Stomach smooth muscle (tissue), 2 donors: ENCODE results near the gene VPREB3.

Source experiments
- H3K27ac ChIP-seq: one replicate; pipeline ENCODE4 v1.7.0; 2013; ENCODE audit warnings: mild to moderate bottlenecking, low read length, inconsistent platforms
- H3K27me3 ChIP-seq, 2 donors: one replicate each; pipeline ENCODE4 v1.7.0; 2013; ENCODE audit warnings: low read length in 2 of 2; ENCODE audit not compliant: insufficient read depth in 2 of 2, control insufficient read depth in 1 of 2
- H3K36me3 ChIP-seq, 2 donors: one replicate each; pipeline ENCODE4 v1.7.0; 2013; ENCODE audit warnings: low read length in 2 of 2; ENCODE audit not compliant: control insufficient read depth in 2 of 2, insufficient read depth in 2 of 2
- H3K4me1 ChIP-seq: one replicate; pipeline ENCODE4 v1.7.0; 2013; ENCODE audit warnings: low read length; ENCODE audit not compliant: control insufficient read depth, insufficient read depth
- H3K4me3 ChIP-seq, 2 donors: one replicate each; pipeline ENCODE4 v1.7.0; 2013; ENCODE audit warnings: low read length in 2 of 2
- H3K9ac ChIP-seq, 2 donors: one replicate each; pipeline ENCODE4 v1.7.0; 2013; ENCODE audit warnings: low read length in 2 of 2, mild to moderate bottlenecking in 1 of 2
- H3K9me3 ChIP-seq, 2 donors: one replicate each; pipeline ENCODE4 v1.7.0; 2013; ENCODE audit warnings: low read length in 2 of 2; ENCODE audit not compliant: control insufficient read depth in 2 of 2
- donor health status: healthy.
- donor health status: Pancreatic carcinoma.

Gene VPREB3

DNA sequence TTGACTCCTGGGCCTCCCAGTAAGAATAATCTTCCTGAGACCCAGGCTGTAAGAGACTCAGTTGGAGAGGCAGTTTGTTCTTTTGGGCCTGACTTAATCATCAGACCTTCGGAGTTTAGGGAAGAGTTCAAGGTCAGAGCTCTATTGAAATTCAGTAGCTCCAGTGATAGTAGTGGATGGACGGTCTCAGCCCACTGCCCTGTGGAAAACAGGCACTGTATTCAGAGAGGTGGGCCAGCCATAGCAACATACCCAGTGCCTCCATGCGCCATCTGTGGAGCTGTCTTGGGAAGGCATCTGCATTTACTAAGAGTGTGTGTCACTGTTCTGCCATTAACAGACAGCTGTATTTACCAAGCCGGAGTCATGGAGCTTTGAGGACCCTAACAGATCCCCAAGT, 35.4 kb upstream of the VPREB3 start:
- Histone ChIP-seq H3K36me3 (peaks cover 20 to 22% of the 10 kb centered on the region in 2 donors), H3K27ac (no peak overlapping the region), H3K4me3 (no peak overlapping the region), H3K4me1 (peaks cover 34% of the 10 kb centered on the region), H3K9ac (peak overlapping the region in 1 of 2 donors; percentile 42), H3K27me3 (no peaks in the 10 kb centered on the region), H3K9me3 (no peaks in the 10 kb centered on the region)

DNA sequence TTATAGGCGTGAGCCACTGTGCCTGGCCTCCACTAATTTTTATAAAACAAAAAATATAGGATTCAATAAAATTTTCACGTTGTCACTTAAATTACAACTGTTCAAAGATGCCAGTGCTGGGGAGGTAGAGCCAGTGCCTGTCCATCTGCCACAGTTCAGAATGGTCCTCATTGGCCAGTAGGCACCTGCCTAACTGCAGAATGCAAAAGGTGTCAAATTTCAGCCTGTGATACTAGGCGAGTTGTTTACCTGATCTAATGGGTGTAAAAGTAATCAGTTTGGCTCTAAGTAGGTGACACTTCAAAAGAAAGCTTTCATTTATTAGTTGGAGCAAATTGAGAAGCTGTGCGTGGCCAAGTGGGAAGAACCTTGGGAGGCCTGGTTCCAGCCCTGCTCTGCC, 34.9 kb upstream of the VPREB3 start:
- no peak overlapping the region for H3K4me3 ChIP-seq
- H3K9ac ChIP-seq = no peak overlapping the region
- H3K27ac ChIP-seq = no peak overlapping the region
- peaks cover 17 to 19% of the 10 kb centered on the region in 2 donors for H3K36me3 ChIP-seq
- H3K4me1 ChIP-seq = peaks cover 34% of the 10 kb centered on the region
- H3K27me3 ChIP-seq = no peaks in the 10 kb centered on the region
- H3K9me3 ChIP-seq = no peaks in the 10 kb centered on the region

DNA sequence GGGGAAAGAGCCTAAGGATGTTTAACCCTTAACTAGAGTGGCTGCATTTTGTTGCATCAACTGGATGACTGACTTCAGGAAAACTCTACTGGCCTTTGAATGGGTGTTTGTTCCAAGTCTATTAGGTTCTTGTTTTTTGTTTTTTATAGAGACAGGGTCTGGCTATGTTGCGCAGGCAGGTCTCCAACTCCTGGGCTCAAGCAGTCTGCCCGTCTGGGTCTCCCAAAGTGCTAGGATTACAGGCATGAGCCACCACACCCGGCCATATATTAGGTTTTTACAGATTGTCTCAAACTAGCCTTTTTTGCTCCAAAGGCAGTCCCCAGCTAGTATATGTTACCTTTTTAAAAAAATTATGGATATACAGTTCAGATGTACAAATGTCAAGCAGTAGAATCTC, 33.7 kb upstream of the VPREB3 start:
- Histone ChIP-seq H3K9me3 (no peaks in the 10 kb centered on the region), H3K9ac (peak overlapping the region; percentile 75 to 92), H3K4me3 (peak overlapping the region; percentile 87 to 93), H3K27ac (no peak overlapping the region), H3K4me1 (peaks cover 34% of the 10 kb centered on the region), H3K27me3 (no peaks in the 10 kb centered on the region), H3K36me3 (peaks cover 11% of the 10 kb centered on the region in 2 donors)

DNA sequence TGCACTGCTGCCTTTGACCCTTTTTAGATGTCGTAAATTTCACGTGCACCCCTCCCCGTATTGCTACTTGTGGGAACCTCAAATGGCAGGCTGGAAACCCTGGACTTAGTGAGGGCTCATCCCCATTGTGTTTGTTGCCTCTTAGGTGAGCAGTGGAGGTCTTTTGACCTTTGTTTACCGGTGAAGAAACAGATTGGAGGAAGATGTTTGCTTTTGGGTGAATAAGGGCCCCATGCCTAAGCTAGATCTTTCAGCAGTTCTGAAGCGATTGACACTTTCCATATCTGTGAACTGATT, 33.3 kb upstream of the VPREB3 start:
- Histone ChIP-seq H3K27me3 (no peaks in the 10 kb centered on the region), H3K9me3 (no peaks in the 10 kb centered on the region), H3K27ac (no peak overlapping the region), H3K36me3 (peaks cover 9% of the 10 kb centered on the region in 2 donors), H3K9ac (peak overlapping the region; percentile 75 to 92), H3K4me1 (peaks cover 34% of the 10 kb centered on the region), H3K4me3 (peak overlapping the region; percentile 87 to 93)

DNA sequence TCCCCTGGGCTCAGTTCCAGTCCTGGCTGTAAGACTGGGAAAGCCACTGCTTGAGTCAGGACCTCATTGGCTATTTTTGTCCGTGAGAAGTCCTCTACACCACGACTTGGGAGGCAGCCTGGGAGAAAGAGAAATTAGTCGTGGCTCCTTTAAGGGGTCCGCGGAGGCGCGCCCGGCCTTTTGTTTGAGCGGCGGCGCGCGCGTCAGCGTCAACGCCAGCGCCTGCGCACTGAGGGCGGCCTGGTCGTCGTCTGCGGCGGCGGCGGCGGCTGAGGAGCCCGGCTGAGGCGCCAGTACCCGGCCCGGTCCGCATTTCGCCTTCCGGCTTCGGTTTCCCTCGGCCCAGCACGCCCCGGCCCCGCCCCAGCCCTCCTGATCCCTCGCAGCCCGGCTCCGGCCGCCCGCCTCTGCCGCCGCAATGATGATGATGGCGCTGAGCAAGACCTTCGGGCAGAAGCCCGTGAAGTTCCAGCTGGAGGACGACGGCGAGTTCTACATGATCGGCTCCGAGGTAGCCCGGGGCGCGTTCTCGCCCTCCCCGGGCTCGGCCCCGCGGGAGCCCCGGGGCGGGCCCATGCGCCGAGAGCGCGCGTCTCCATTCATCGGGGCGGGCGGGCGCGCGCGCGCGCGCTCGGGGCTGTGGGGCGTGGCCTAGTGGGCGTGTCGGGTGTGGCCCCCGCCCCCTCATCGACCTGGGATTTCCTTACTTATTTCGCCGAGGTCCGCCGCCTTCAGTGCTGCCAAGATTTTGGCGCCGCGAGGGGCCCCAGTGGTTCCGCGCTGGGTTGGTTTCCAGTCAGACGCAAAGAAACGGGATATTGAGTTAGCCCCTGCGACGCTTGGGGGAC, 32.8 kb upstream of the VPREB3 start, which contains the start of gene SMARCB1:
Gene SMARCB1, plus strand, starts transcription at position 215 of the 848 bp plus-strand sequence. Its CDS starts 204 bp downstream, at position 419.
- peak within 1 kb of the TSS; percentile 94 for H3K27ac ChIP-seq
- peak within 1 kb of the TSS; percentile 82 to 92 for H3K9ac ChIP-seq
- peaks cover 4 to 5% of the 10 kb centered on the region in 2 donors for H3K36me3 ChIP-seq
- H3K4me1 ChIP-seq = peaks cover 34% of the 10 kb centered on the region
- H3K4me3 ChIP-seq = peak within 1 kb of the TSS; percentile 87 to 93
- H3K27me3 ChIP-seq = no peaks in the 10 kb centered on the region
- no peaks in the 10 kb centered on the region for H3K9me3 ChIP-seq

DNA sequence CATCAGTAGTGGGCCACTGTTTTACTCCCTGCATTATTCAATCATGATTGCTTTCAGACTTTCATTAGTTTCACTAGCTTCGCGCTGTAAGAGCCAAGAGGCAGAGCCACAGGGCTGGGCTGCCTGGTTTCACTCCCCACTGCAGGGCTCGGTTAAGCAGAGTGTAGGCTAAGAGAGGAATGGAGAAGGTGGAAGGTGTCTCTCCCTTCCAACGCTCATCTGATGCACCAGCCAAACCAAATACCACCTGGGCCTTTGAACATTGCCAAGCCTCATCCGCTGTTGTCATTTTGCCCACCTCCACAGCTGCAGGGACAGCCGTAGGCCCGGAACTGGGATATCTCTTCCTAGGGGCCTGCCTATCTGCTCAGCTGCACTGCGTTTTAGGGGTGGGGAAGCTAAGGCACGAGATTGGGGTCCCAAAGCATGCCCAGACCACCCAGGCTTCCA, 32.1 kb upstream of the VPREB3 start:
- peaks cover 32% of the 10 kb centered on the region for H3K4me1 ChIP-seq
- H3K27me3 ChIP-seq = no peaks in the 10 kb centered on the region
- H3K27ac ChIP-seq = peak overlapping the region; percentile 94
- peaks cover 0 to 5% of the 10 kb centered on the region in 2 donors for H3K36me3 ChIP-seq
- peak overlapping the region; percentile 71 to 92 for H3K9ac ChIP-seq
- no peaks in the 10 kb centered on the region for H3K9me3 ChIP-seq
- H3K4me3 ChIP-seq = peak overlapping the region; percentile 87 to 93

DNA sequence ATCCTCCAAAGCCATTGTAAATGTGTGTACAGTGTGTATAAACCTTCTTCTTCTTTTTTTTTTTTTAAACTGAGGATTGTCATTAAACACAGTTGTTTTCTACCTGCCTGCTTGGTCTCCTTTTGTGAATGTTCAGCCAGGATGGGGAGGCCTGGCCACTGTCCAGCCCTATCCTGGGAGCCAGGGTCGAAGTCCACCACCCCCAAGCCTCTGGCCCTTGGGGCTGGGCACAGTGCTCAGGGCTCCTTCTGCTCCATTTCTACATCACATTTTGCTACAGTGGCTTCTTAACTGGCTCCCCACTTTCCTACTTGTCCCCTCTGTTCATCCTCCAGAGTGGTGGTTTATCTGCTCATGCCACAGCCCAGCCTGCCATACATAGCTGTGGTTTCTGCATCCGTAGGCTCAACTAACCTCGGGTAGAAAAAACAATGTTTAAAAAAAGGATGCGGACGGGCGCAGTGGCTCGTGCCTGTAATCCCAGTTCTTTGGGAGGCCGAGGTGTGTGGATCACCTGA, 30.0 kb upstream of the VPREB3 start:
- Histone ChIP-seq H3K36me3 (peaks cover 0 to 3% of the 10 kb centered on the region in 2 donors), H3K9ac (no peak overlapping the region), H3K4me3 (no peak overlapping the region), H3K4me1 (peaks cover 23% of the 10 kb centered on the region), H3K27ac (no peak overlapping the region), H3K9me3 (no peaks in the 10 kb centered on the region), H3K27me3 (no peaks in the 10 kb centered on the region)

DNA sequence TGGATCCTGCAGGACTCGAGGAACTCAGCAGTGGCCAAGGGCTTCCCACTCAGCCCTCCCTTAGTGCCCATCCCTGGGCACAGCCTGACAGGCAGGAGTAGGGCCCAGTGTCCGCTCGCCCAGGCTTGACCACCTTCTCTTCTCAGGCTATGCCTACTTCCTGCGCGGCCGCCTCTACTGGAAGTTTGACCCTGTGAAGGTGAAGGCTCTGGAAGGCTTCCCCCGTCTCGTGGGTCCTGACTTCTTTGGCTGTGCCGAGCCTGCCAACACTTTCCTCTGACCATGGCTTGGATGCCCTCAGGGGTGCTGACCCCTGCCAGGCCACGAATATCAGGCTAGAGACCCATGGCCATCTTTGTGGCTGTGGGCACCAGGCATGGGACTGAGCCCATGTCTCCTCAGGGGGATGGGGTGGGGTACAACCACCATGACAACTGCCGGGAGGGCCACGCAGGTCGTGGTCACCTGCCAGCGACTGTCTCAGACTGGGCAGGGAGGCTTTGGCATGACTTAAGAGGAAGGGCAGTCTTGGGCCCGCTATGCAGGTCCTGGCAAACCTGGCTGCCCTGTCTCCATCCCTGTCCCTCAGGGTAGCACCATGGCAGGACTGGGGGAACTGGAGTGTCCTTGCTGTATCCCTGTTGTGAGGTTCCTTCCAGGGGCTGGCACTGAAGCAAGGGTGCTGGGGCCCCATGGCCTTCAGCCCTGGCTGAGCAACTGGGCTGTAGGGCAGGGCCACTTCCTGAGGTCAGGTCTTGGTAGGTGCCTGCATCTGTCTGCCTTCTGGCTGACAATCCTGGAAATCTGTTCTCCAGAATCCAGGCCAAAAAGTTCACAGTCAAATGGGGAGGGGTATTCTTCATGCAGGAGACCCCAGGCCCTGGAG, 29.3 kb upstream of the VPREB3 start:
- no peaks in the 10 kb centered on the region for H3K27me3 ChIP-seq
- peaks cover 22% of the 10 kb centered on the region for H3K4me1 ChIP-seq
- H3K9ac ChIP-seq = no peak overlapping the region
- H3K27ac ChIP-seq = no peak overlapping the region
- H3K9me3 ChIP-seq = no peaks in the 10 kb centered on the region
- H3K4me3 ChIP-seq = no peak overlapping the region
- peaks cover 0 to 3% of the 10 kb centered on the region in 2 donors for H3K36me3 ChIP-seq

DNA sequence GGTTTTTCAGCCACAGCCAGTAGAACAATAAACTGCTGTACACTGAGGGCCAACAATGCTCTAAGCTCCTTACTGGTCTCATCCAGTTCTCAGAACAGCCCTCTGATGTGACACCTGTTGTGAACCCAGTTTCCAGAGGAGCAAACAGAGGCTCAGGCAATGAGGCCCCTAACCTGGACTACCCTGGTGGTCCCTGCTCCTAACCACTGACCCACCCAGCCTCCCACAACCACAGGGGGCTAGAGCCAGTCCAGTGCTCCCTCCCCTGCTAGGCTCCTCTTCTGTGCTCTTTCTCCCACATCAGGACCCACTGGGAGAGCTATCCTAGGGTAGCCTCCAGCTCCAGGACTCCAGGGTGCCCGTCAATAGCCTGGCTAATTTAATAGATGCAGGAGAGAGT, 28.5 kb upstream of the VPREB3 start:
- H3K27me3 ChIP-seq = no peaks in the 10 kb centered on the region
- H3K4me3 ChIP-seq = no peak overlapping the region
- H3K9ac ChIP-seq = no peak overlapping the region
- H3K4me1 ChIP-seq = peaks cover 24% of the 10 kb centered on the region
- H3K36me3 ChIP-seq = peaks cover 0 to 3% of the 10 kb centered on the region in 2 donors
- H3K9me3 ChIP-seq = no peaks in the 10 kb centered on the region
- H3K27ac ChIP-seq = no peak overlapping the region

DNA sequence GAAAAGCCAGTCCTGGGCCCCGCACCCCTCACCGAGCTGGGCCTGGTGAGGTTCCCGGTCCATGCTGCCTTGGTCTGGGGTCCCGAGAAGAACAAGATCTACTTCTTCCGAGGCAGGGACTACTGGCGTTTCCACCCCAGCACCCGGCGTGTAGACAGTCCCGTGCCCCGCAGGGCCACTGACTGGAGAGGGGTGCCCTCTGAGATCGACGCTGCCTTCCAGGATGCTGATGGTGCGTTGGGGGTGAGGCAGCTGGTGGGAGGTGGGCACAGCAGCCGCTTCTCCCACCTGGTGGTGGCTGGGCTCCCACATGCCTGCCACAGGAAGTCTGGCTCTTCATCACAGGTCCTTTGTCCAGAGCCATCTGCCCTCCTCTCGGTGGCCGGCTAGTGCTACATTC, 28.0 kb upstream of the VPREB3 start:
- Histone ChIP-seq H3K36me3 (peaks cover 0 to 3% of the 10 kb centered on the region in 2 donors), H3K27me3 (no peaks in the 10 kb centered on the region), H3K9ac (no peak overlapping the region), H3K4me3 (no peak overlapping the region), H3K27ac (no peak overlapping the region), H3K9me3 (no peaks in the 10 kb centered on the region), H3K4me1 (peaks cover 22% of the 10 kb centered on the region)
